Cardiac muscle cell (in vitro differentiated cells and primary cell): Measurements from ENCODE around the gene CTNND2. TPM values are rescaled to one million over a fixed set of nuclear protein-coding genes. Genes with fewer than 3 reads are reported as not detected.
A peak's percentile ranks its signal among the peaks of the same experiment; 100 is the strongest.
"Not testable (repeated sequence)": the region's sequence is repeated elsewhere in the genome, so short reads cannot be mapped to it uniquely, and the experiment has no call there.

ENCODE experiments used
- DNase-seq, 2 donors: peaks; one replicate each; pipeline versions ENCODE4 v3.0.0 to v3.0.0-alpha.2; 2010 to 2017; ENCODE audit warnings: low read depth in 1 of 2, low spot score in 1 of 2
- H3K27ac ChIP-seq: fragments of 200-600 bp; sonication (generic); 2 replicates; pipeline ENCODE4 v1.5.1; 2016
- H3K27me3 ChIP-seq: fragments of 200-600 bp; sonication (generic); 2 replicates; pipeline ENCODE4 v1.6.0; 2016; ENCODE audit warnings: control low read depth
- H3K36me3 ChIP-seq: fragments of 200-600 bp; sonication (generic); 2 replicates; pipeline ENCODE4 v1.5.1; 2016; ENCODE audit warnings: control low read depth
- H3K4me1 ChIP-seq: fragments of 200-600 bp; sonication (generic); 2 replicates; pipeline ENCODE4 v1.8.1; 2017; ENCODE audit warnings: low read depth, mild to moderate bottlenecking, mixed run types
- H3K4me3 ChIP-seq: fragments of 200-600 bp; sonication (generic); 2 replicates; pipeline ENCODE4 v1.5.1; 2016; ENCODE audit warnings: mild to moderate bottlenecking
- H3K9me3 ChIP-seq: fragments of 200-600 bp; sonication (generic); 2 replicates; pipeline ENCODE4 v1.5.1; 2017; ENCODE audit warnings: low read depth, mild to moderate bottlenecking, control low read depth
- CTCF ChIP-seq: IDR thresholded peaks from 2 replicates; pipeline ENCODE4 v1.5.1; 2012; ENCODE audit warnings: low read depth, mild to moderate bottlenecking, low read length
- polyA plus RNA-seq: library from polyadenylated mRNA; unstranded; fragments of >200 nt; fragmentation: Nextera tagmentation; extraction: Ambion mirVana; gene quantifications from 2 replicates; pipeline ENCODE4 v1.2.1, GENCODE V29; 2016
- total RNA-seq: library from RNA; depleted of rRNA; stranded (reverse); fragments of >200 nt; gene quantifications from 2 replicates; pipeline ENCODE4 v1.2.3, GENCODE V29; 2016

The CTNND2 gene
- total and polyA plus RNA-seq, 2 experiments from 2014 or later = 11.0 to 12.7 TPM

GRCh38 chr5:11329679-11330078, 574.6 kb downstream of the CTNND2 start:
- H3K36me3 ChIP-seq = no peaks in the 10 kb centered on the region
- H3K27ac ChIP-seq = peak overlapping the region; percentile 35
- no peaks in the 10 kb centered on the region for H3K9me3 ChIP-seq
- peak in 1 of 2 donors; percentile 17 for DNase-seq
- H3K27me3 ChIP-seq = no peaks in the 10 kb centered on the region
- H3K4me3 ChIP-seq = no peak overlapping the region
- no peak for TF ChIP-seq CTCF
- peaks cover 7% of the 10 kb centered on the region for H3K4me1 ChIP-seq

GRCh38 chr5:11324521-11325289, 579.5 kb downstream of the CTNND2 start:
- Histone ChIP-seq H3K27me3 (no peaks in the 10 kb centered on the region), H3K36me3 (no peaks in the 10 kb centered on the region), H3K27ac (no peak overlapping the region), H3K4me1 (no peaks in the 10 kb centered on the region), H3K4me3 (no peak overlapping the region), H3K9me3 (no peaks in the 10 kb centered on the region)
- no peak for TF ChIP-seq CTCF
- no peak for DNase-seq

DNA sequence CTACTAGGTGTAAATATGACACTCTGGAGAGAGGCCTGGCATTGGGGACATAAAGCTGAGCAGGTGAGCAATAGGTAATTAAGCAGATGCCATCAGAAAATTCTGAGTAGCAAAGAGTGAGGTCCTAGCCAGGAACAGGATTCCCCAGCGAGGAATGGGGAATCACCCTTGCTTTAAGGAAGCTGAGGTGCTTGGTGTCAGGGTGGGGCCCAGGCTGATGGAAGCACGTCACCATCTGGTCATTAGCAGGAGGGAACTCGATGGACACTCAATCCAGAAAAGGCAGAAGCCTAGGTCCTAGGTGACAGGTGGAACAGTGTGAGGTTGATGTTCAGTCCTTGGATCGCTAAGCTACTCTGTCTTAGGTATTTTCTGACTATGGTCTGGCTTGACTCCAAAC, 580.5 kb downstream of the CTNND2 start:
- Histone ChIP-seq H3K27me3 (no peaks in the 10 kb centered on the region), H3K4me1 (no peaks in the 10 kb centered on the region), H3K4me3 (no peak overlapping the region), H3K9me3 (no peaks in the 10 kb centered on the region), H3K27ac (no peak overlapping the region), H3K36me3 (no peaks in the 10 kb centered on the region)
- no peak for DNase-seq
- no peak for TF ChIP-seq CTCF

- Histone ChIP-seq H3K9me3 (no peaks in the 10 kb centered on the region), H3K27me3 (no peaks in the 10 kb centered on the region), H3K4me3 (no peak overlapping the region), H3K27ac (no peak overlapping the region), H3K36me3 (no peaks in the 10 kb centered on the region), H3K4me1 (no peaks in the 10 kb centered on the region)
- no peak for DNase-seq
- TF ChIP-seq CTCF = no peak
Observed at GRCh38 chr5:11322133-11322532, 582.1 kb downstream of the CTNND2 start.

DNA sequence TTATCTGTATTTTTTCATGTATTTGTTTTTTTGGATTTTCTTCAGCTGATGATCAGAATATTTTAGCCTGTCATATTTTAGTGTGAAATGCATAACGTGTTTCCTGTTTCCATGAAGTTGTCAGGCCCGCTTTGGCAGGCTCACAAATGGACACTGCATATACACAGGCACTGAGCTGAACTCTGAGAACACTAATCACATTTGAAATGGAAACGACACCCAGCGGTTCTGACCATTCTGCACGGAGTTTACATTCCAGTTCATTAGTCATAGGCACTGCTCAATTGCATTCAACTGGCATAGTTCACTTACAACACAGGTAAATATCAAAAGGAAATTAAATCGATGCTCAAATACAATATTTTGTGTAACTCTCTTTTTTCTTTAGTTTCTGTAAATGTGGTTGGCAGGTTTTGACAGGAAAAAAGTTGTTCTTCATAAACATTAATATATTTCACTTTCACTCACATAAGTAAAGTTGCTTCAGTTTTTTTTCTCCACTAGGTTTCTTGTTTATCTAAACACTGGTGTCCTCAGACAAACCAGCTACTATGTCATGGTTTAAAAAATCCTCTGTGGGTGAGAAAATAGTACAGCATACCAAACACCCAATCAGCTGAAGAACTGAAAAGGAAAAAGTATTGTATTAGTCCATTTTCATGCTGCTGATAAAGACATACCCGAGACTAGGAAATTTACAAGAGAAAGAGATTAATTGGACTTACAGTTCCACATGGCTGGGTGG, 584.2 kb downstream of the CTNND2 start:
- TF ChIP-seq CTCF = no peak
- Histone ChIP-seq H3K4me3 (no peak overlapping the region), H3K27me3 (no peaks in the 10 kb centered on the region), H3K9me3 (no peaks in the 10 kb centered on the region), H3K36me3 (no peaks in the 10 kb centered on the region), H3K4me1 (no peaks in the 10 kb centered on the region), H3K27ac (no peak overlapping the region)
- DNase-seq = no peak

- H3K36me3 ChIP-seq, DNase-seq, H3K4me3 ChIP-seq, H3K9me3 ChIP-seq, H3K4me1 ChIP-seq, H3K27me3 ChIP-seq, H3K27ac ChIP-seq: not testable (repeated sequence)
Observed at GRCh38 chr5:11313694-11314093, 590.6 kb downstream of the CTNND2 start.
